Loucy (cell line): ENCODE results near the gene RERE.

Source experiments
- EZH2phosphoT487 ChIP-seq: fragments of 200-600 bp; IDR thresholded peaks from 2 replicates; pipeline ENCODE4 v1.6.1; 2018; ENCODE audit warnings: antibody characterized with exemption, mild to moderate bottlenecking, moderate library complexity, borderline replicate concordance
- TF ChIP-seq, protein P1 (sequence below): fragments of 200-600 bp; sonication (generic); conservative IDR thresholded peaks from 2 replicates; pipeline ENCODE4 v1.5.1; 2014; ENCODE audit warnings: mild to moderate bottlenecking, antibody characterized with exemption, low read length

DNA sequence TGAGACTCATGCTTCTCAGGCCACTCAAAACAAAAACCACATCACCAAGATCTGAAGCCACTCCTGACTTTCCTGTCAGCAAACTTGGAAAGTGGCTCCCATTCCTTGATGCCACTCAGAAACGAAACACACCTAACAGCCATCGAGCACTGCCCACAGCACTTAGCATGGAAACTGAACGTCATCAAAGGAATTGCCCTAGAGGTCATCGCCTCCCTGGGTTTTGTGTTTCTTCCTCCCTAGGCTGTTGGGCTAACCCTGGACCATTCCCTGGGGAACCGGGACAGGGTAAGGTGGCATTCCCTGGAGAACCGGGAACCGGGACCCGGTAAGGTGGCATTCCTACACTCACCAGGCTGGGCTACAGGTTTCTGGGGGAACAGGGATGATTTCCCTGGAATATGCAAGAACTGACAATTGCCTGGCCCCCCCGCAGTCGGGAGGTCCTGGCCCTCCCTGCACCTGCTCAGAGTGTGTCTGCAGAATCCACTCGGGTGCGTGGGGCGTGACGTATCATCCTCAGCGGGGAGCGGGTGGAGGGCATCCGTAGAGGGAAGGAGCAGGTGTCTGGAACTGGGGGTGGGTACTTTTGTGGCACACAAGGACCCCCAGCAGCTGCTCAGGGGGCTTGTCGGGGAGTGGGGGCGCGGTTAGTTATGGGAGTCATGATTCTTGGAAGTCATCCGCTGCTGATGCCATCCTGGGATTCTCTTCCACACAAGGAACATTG, 469.2 kb downstream of the RERE start:
- TF ChIP-seq, protein P1, sequence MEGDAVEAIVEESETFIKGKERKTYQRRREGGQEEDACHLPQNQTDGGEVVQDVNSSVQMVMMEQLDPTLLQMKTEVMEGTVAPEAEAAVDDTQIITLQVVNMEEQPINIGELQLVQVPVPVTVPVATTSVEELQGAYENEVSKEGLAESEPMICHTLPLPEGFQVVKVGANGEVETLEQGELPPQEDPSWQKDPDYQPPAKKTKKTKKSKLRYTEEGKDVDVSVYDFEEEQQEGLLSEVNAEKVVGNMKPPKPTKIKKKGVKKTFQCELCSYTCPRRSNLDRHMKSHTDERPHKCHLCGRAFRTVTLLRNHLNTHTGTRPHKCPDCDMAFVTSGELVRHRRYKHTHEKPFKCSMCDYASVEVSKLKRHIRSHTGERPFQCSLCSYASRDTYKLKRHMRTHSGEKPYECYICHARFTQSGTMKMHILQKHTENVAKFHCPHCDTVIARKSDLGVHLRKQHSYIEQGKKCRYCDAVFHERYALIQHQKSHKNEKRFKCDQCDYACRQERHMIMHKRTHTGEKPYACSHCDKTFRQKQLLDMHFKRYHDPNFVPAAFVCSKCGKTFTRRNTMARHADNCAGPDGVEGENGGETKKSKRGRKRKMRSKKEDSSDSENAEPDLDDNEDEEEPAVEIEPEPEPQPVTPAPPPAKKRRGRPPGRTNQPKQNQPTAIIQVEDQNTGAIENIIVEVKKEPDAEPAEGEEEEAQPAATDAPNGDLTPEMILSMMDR: no peak
- TF ChIP-seq EZH2phosphoT487: no peak
